ENCODE results near the gene EPO.

The EPO gene

DNA sequence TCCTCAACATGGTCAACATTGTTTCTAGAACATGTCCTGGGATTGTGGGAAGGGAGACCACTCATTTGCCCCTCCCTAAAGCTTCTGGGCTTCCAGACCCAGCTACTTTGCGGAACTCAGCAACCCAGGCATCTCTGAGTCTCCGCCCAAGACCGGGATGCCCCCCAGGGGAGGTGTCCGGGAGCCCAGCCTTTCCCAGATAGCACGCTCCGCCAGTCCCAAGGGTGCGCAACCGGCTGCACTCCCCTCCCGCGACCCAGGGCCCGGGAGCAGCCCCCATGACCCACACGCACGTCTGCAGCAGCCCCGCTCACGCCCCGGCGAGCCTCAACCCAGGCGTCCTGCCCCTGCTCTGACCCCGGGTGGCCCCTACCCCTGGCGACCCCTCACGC lies at the start of gene EPO:
Gene EPO, plus strand, starts transcription at position 190 of the 392 bp plus-strand sequence. CDS start 513 bp downstream, outside the sequence.
- no peak for DNase-seq (ENCODE audit: low read depth in 2 of 2)

DNA sequence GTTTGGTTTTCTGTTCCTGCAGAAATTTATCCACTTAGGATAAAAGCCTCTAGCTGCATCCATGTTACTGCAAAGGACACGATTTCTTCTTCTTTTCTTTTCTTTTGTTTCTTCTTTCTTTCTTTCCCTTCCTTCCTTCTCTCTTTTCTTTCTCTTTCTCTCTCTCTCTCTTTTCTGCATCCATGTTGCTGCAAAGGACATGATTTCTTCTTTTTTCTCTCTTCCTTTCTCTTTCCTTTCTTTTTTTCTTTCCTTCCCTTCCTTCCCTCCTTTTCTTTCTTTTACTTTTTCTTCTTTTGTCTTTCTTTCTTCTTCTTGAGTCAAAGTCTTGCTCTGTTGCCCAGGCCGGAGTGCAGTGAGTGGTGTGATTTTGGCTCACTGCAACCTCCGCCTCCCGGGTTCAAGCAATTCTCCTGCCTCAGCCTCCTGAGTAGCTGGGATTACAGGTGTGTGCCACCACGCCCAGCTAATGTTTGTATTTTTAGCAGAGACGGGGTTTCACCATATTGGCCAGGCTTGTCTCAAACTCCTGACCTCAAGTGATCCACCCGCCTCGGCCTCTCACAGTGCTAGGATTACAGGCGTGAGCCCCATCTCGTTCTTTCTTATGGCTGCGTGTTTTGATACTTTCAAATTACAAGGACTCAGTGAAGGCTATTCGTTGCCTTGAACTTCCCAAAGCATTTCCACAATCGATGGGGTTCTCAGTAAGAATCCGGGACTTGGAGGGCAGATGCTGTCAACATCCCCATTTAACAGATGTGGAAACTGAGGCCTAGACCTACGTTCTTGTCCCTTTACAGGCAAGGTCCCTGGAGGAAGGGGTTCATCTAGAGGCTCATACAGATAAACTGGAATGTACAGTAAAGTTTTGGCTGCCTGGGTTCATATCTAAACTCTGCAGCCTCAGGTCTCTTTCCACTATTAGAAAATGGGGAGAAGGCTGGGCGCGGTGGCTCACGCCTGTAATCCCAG lies 48.6 kb upstream of the EPO start:
- no peak for DNase-seq (ENCODE audit: low read depth in 2 of 2)

DNA sequence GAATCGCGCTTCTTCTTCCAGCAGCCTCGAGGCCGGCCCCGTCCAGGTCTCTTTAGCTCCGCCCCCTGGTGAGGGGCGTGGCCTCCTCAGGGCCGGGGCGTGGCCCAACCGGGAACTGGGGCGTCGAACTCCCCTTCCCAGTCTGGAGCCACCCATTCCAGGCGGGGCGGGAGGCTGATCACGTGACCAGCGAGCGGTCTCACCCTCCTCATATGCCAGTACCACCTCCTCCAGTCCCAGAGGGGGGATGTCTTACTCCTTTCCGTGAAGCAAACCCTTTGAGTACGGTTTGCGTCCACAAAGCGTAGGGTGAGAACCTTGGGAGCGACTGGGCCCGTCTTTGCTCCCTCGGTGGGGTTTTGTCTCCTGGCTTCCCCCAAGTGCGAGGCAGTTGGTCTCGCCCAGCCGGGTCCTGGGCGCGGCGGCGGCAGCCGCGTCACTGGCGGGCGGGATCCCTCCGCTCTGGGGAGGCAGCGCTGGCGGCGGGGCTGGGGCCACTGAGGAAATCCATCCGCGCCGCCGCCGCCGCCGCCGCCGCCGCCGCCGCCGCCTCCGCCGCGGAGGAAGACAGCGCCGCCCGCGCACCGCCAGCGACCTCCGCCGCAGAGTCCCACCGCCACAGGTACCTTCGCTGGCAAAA lies 46.8 kb upstream of the EPO start, which contains the start of gene GNB2:
Gene GNB2, plus strand, starts transcription at position 439 of the 640 bp plus-strand sequence. CDS start 2,526 bp downstream, outside the sequence.
- peak; percentile 99 for DNase-seq (ENCODE audit: low read depth in 2 of 2)

DNA sequence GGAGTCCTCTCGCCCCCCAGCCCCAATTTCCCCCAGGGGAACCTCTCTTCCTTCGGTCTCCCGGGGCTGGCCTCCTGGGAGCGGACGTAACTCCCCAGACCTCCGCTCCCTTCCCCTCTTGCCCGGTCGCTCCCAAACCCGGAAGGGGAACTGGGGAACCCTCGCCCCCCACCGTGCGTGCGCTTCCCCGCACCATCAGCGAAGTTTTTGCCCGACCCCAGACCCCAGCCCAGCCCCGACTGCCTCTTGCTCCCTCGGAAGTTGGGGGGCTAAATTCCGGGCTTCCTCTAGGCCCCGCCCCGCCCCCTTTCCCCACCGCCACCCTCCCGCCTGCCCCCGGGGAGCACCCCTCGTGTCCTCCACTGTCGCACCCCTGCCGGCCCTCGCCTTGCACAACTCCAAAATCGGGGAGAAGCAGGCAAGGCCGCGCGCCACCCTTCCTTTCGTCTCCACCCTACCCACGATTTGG lies 46.3 kb upstream of the EPO start:
- no peak for DNase-seq (ENCODE audit: low read depth in 2 of 2)

DNA sequence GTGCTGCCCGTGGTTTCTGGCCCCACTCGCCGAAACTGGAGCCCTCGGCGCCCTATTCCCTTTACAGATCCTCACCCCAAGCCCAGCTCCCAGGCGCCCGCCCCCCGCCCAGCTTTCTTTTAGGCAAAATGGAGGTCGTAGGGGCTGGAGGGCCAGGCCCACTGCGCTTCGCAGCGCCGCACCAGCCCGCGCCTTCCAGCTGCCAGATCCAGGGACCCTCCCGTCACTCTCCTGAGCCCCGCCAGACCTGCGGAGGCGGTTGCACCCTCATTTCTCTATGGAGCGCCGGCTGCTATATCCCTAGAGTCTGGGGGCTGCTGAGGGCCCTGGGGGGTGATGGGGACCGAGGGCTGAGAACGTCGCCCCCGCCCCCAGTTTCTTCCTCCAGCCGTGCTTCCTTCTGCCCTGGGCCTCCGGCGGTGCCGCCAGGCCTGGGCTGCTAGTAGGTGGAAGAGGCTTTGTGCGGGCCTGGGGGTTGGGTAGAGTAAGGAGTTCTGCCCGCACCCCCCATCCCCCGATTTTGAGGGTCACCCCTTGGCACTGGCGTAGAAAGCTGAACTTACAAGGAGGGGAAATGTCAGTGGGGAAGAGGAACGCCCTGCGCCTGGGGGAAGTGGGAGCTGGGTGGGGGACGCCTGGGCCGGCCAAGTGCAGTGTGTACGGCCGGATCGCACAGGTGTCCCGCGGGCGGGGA lies 45.7 kb upstream of the EPO start:
- DNase-seq (ENCODE audit: low read depth in 2 of 2) = no peak

DNA sequence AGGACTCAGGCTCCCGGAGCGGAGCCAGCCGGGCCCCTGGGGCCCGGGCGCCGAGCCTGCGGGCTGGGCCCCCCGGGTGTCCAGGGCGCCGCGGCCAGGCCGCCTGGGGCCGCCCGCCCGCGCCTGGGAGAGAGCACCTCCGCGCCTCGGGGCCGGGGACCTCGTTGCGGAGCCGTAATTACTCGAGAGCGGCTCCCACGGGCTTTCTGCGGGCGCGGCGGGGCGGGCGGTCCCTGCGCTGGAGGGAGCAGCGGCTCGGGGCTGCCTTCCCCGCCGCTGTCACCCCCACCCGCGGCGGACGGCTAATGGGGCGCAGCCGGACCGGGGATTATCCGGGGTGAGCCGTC lies 45.2 kb upstream of the EPO start:
- DNase-seq (ENCODE audit: low read depth in 2 of 2) = no peak

DNA sequence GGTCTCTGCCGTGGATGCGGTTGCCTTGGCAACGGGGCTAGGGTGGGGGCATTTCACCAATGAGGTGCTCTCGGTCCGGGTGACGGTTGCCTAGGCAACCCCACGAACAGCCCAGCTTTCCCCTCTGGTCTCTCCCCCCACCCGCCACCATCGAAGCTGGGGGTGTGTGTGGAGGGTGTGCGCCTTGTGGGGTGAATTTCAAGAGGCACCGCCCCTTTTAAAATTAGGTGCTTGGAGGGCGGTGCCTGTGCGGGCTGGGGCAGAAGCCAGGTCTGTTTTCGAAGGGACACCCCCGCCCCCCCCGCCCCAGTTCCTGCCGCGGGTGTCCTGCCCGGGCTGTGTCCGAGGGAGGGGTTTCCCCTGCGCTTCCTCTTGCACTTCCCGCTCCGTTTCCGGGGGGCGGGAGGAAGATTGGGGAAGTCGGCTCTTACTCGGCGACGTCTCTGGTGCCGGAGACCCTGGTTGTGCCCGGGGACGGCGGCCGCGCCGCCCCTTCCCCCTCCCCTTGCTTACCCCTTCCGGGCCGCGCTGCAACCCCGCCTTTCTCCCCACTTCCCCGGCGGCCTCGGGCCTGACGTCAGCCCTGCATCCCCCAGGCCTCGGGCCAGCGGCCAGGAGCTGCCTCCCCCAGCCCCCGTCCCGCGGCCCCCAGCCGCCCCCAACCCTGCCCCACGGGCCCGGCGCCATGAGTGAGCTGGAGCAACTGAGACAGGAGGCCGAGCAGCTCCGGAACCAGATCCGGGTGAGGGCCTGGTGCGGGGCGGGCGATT lies 44.5 kb upstream of the EPO start:
- DNase-seq (ENCODE audit: low read depth in 2 of 2) = peak; percentile 54 to 70

DNA sequence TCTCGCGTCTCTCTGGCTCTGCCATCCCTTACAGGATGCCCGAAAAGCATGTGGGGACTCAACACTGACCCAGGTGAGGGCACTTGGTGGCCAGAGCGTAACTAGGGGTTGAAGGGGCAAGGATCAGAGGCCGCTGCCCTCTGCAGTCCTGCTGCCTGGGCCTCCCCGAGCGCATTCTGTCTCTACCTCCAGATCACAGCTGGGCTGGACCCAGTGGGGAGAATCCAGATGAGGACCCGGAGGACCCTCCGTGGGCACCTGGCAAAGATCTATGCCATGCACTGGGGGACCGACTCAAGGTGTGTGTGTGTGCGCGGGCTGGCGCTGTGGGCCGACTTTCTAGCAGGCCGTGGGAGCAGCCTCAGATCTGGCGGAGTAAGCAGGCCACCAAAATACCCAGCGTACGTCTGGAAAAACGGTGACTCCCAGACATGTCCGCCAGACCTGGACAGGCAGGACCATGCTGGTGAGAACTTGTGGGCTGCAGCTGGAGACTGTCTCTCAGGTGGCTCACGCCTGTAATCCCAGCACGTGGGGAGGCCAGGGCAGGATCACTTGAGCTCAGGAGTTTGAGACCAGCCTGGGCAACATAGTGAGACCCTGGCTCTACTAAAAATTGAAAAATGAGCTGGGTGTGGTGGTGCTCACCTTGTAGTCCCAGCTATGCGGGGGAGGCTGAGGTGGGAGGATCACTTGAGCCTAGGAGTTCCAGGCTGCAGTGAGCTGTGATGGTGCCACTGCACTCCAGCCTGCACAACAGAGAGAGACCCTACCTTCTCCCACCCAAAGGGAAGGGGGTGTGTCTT lies 43.6 kb upstream of the EPO start:
- no peak for DNase-seq (ENCODE audit: low read depth in 2 of 2)

DNA sequence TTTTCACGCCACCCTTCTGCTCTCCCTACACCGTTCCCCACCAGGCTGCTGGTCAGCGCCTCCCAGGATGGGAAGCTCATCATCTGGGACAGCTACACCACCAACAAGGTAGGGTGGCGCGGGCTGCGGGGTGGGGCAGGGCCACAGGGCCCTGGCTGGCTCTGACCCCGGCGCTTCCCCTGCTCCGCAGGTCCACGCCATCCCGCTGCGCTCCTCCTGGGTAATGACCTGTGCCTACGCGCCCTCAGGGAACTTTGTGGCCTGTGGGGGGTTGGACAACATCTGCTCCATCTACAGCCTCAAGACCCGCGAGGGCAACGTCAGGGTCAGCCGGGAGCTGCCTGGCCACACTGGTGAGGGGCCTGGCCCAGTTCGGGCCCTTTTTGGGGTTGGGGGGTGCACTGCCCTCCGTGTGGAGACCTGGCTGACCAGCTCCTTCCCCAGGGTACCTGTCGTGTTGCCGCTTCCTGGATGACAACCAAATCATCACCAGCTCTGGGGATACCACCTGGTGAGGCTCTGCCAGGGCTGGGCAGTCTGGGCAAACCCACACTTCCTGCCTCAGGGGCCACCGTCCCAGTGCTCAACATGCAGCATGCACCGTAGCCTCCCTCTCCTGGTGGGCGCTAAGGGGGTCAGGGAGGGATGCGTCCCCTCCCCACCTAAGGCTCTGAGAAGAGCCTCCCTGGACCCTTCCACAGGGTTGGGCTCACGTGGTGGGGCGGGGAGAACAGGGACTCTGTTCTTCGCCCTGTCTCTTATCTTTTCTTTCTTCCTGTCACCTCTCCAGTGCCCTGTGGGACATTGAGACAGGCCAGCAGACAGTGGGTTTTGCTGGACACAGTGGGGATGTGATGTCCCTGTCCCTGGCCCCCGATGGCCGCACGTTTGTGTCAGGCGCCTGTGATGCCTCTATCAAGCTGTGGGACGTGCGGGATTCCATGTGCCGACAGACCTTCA lies 42.7 kb upstream of the EPO start:
- no peak for DNase-seq (ENCODE audit: low read depth in 2 of 2)

DNA sequence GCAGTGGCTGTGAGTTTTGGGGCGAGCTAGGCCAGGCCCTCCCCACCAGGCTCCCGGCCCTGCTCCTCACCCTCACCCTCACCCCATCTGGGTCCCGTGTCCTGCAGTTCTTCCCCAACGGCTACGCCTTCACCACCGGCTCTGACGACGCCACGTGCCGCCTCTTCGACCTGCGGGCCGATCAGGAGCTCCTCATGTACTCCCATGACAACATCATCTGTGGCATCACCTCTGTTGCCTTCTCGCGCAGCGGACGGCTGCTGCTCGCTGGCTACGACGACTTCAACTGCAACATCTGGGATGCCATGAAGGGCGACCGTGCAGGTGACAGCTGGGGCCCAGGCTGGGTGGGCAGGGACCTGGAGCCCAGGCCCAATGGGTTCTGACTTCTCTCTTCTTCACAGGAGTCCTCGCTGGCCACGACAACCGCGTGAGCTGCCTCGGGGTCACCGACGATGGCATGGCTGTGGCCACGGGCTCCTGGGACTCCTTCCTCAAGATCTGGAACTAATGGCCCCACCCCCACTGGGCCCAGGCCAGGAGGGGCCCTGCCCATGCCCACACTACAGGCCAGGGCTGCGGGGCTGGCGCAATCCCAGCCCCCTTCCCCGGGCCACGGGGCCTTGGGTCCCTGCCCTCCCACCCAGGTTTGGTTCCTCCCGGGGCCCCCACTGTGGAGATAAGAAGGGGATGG lies 41.8 kb upstream of the EPO start:
- DNase-seq (ENCODE audit: low read depth in 2 of 2) = no peak

DNA sequence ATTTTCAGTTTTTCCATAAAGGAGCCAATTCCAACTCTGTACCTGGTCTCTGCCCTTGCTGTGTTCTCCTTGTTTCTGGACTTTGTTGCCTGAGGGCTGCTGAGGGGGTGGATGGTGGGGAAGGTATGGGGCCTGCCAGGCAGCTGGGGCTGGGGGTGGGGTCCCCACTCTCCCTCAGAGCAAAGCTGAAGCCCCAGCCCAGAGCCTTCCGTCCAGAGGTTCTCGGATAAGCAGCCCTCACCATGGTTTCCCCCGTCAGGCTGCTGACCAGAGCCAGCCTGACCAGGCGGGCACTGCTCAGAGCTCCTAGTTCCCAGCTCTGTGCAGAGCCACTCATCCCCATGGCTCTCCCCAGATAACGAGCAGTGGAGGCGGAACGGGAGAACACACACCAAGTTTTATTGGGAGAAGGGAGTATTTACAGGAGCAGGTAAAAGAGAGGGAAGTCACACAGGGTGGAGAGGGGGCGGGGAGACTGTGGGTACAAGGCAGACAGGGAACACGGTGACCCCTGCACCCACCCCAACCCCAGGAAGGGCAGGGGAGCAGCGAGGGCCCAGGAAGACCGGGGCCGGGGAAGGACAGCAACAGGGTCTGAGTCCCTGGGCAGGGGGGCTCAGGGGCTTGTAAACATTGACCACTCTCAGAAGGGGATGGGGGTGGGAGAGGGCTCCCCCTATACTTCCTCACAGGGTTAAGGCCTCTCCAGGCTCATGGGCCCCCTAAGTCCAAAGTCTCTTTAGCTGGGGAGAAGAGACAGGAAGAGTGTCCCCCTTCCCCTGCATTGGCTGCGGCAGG lies 40.9 kb upstream of the EPO start:
- no peak for DNase-seq (ENCODE audit: low read depth in 2 of 2)

DNA sequence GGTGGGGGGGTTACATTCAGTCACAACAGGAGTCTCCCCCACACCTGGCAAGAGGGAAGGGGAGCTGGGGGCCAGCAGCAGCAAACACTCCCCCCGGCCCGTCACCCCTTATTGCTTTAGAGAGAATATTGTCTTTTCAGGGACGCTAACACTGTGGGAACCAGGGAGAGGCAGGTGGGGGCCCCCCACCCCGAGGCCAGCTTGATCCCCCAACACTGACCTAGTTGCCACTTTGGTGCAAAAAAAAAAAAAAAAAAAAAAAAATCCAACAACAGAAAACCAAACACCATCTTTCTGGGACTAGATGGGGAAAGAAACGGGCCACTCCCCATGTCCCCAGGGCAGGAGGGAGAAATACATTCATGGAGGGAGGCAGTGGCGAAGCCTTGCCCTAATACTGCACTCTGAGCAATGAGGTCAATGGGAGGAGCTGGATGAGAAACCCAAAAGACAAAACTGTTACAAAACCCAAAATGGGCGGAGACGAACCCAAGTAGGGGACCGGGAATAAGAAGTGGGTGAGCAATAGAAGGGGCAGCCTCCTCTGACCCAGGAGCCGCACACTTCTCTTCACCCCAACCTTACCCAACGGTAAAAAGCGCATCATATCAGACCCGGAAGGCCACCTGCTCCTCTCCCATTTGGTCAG lies 40.2 kb upstream of the EPO start:
- no peak for DNase-seq (ENCODE audit: low read depth in 2 of 2)

DNA sequence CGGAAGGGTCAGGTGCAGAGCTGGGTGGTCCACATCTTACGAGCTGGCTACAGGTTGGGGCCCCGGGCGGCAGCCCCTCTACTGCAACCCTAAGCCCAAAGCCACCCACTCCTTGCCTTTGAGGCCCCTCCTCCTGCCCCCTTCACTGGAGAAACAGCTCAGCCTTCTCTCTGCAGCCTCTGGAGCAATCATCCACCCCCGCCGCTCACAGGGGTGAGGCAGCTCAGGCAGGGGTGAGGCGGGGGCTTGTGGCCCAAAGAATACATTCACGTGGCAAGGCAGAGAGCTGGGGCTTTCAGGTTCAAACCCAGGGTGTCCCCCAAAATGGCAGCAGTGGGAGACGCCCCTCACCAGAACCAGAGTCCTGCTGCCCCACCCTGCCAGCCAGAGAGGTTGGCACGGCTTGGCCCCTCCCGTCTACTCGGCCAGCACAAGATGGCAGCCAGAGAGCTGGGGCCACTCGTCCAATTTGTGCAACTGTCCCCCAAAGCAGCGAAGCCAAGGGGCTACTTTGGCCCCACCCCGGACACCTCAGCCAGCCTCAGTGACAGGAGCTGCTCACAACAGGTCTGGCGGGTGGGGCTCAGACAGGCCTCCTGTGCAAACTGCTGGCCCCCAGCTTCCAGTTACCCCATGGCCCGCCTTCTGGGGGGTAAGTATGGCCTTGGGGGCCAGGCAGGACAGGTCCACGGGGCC lies 39.5 kb upstream of the EPO start:
- DNase-seq (ENCODE audit: low read depth in 2 of 2) = no peak

DNA sequence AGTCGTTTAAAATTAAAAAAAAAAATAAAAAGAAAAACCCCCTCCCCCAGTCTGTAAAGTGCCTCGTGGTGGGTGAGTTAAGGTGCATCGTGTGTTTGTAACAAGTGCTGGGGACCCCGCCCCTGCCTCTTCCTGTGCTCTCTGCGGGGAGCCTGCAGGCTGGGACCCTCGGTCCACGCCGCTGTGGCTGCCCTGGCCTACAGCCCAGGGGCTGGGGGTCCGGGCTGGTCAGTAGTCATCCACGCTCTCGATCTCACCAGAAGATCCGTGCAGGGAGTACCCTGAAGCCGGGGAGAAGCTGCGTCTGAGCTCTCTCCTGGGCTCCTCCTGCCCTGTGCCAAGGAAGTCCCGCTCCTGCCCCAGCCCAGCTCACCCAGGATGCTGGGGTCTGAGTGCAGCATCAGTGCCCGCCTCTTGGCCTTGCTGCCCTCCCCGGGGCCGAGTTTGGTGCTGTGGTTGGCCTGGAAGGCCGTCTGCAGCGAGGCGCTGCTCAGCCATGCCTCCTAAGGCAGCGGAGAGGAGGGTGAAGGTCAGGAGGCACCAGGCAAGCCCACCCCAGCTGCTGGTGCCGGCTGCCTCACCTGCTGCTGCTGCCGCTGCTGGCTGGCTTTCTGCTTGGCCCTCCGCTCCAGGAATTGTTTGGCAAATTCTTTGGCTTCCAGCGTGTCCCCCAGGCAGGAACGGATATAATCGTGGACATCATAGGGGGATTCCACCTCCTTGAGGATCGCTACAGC lies 38.6 kb upstream of the EPO start:
- DNase-seq (ENCODE audit: low read depth in 2 of 2) = no peak

DNA sequence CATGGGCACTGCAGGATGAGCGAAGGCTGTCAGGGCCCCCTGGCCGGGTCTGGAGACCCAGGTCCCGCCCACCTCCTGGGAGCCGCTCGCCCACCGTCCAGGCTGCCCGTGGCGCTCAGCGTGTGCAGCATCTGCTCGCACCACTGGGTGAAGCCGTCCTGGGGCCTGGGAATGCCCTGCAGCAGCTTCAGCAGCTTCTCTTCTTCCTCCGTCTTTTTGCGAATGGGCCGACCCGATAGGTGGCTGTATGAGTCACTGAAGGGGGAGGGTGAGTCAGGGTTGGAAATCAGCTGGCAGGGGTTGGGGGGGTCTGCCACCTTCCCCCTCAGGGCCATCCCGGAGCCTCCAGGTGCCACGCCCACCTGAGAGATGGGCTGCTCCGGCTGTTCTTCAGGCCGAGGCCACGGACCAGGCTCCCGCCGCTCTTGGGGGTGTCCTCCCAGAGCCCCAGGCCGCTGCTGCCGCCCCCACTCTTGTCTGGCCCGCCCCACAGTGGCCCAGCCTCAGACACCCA lies 38.0 kb upstream of the EPO start:
- DNase-seq (ENCODE audit: low read depth in 2 of 2) = no peak
